Loucy (cell line): Measurements from ENCODE around the gene ACTRT3.

ENCODE experiments used
- H2AFZ ChIP-seq: fragments of 200-600 bp; sonication (generic); 2 replicates; pipeline ENCODE4 v1.6.0; 2016; ENCODE audit warnings: antibody characterized with exemption, mild to moderate bottlenecking, low read length, moderate library complexity
- H3F3A ChIP-seq: fragments of 200-600 bp; 2 replicates; pipeline ENCODE4 v1.6.0; 2016; ENCODE audit warnings: antibody characterized with exemption, low read depth, mild to moderate bottlenecking
- H3K27me3 ChIP-seq: fragments of 200-600 bp; sonication (generic); 2 replicates; pipeline ENCODE4 v1.6.1; 2014; ENCODE audit warnings: low read length, mild to moderate bottlenecking; ENCODE audit not compliant: insufficient read depth, poor library complexity, severe bottlenecking
- H3K36me3 ChIP-seq: fragments of 200-600 bp; sonication (generic); 2 replicates; pipeline ENCODE4 v1.6.1; 2016; ENCODE audit warnings: low read length; ENCODE audit not compliant: insufficient read depth
- H3K4me1 ChIP-seq: fragments of 200-600 bp; sonication (generic); 2 replicates; pipeline ENCODE4 v1.5.1; 2014; ENCODE audit warnings: low read length, mild to moderate bottlenecking; ENCODE audit not compliant: insufficient read depth, poor library complexity, severe bottlenecking
- H3K4me2 ChIP-seq: fragments of 200-600 bp; sonication (generic); 2 replicates; pipeline ENCODE4 v1.6.0; 2014; ENCODE audit warnings: antibody characterized with exemption, low read length, low read depth, mild to moderate bottlenecking; ENCODE audit not compliant: poor library complexity, severe bottlenecking
- H3K4me3 ChIP-seq: fragments of 200-600 bp; sonication (generic); 2 replicates; pipeline ENCODE4 v1.5.1; 2014; ENCODE audit warnings: low read length, mild to moderate bottlenecking, mixed read lengths; ENCODE audit not compliant: poor library complexity, severe bottlenecking
- H3K79me2 ChIP-seq: fragments of 200-600 bp; sonication (generic); 2 replicates; pipeline ENCODE4 v1.6.1; 2014; ENCODE audit warnings: low read length; ENCODE audit not compliant: insufficient read depth
- H3K9ac ChIP-seq: fragments of 200-600 bp; sonication (generic); 2 replicates; pipeline ENCODE4 v1.6.0; 2014; ENCODE audit warnings: mild to moderate bottlenecking, low read depth, low read length, moderate library complexity; ENCODE audit not compliant: poor library complexity, severe bottlenecking
- H3K9me2 ChIP-seq: fragments of 200-600 bp; sonication (generic); replicated peaks from 2 replicates; pipeline ENCODE4 v1.6.1; 2016; ENCODE audit warnings: low read depth, low read length, mixed read lengths
- H3K9me3 ChIP-seq: fragments of 200-600 bp; sonication (generic); 2 replicates; pipeline ENCODE4 v1.6.1; 2014; ENCODE audit warnings: mild to moderate bottlenecking, antibody characterized with exemption, low read length, low read depth; ENCODE audit not compliant: insufficient read depth
- H4K20me1 ChIP-seq: fragments of 200-600 bp; sonication (generic); 2 replicates; pipeline ENCODE4 v1.6.0; 2014; ENCODE audit warnings: antibody characterized with exemption, low read length, mild to moderate bottlenecking; ENCODE audit not compliant: insufficient read depth, poor library complexity, severe bottlenecking
- EZH2phosphoT487 ChIP-seq: fragments of 200-600 bp; IDR thresholded peaks from 2 replicates; pipeline ENCODE4 v1.6.1; 2018; ENCODE audit warnings: antibody characterized with exemption, mild to moderate bottlenecking, moderate library complexity, borderline replicate concordance
- TF ChIP-seq, protein P1 (sequence below): fragments of 200-600 bp; sonication (generic); conservative IDR thresholded peaks from 2 replicates; pipeline ENCODE4 v1.5.1; 2014; ENCODE audit warnings: mild to moderate bottlenecking, antibody characterized with exemption, low read length

Gene ACTRT3

DNA sequence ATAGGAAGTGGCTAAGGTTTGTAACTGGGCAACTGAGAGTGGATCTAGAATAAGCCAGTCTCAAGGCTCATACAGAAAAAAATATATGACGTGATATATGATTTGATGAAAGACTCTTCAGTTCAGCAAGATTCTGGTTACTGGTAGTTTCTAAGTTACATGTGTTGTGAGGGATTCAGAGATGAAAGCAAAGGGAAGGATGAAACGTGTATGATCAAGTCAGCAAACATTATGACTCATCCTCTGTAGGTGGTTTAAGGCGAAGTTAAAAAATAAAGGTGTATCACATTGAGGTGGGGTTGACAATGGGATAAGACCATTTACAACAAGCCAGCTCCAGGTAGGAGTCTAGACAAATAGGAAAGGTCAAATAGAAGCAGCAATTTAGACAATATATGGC is 20.7 kb downstream of the ACTRT3 start:
- Histone ChIP-seq H3K27me3 (no peaks in the 10 kb centered on the region), H3K4me2 (no peak overlapping the region), H3K36me3 (no peaks in the 10 kb centered on the region), H2AFZ (no peak overlapping the region), H4K20me1 (no peaks in the 10 kb centered on the region), H3K4me1 (peaks cover 6% of the 10 kb centered on the region), H3K9me2 (no peaks in the 10 kb centered on the region), H3K9me3 (no peaks in the 10 kb centered on the region), H3K79me2 (no peaks in the 10 kb centered on the region), H3K9ac (no peak overlapping the region), H3F3A (no peaks in the 10 kb centered on the region), H3K4me3 (no peak overlapping the region)
- TF ChIP-seq EZH2phosphoT487 = no peak
- TF ChIP-seq, protein P1, sequence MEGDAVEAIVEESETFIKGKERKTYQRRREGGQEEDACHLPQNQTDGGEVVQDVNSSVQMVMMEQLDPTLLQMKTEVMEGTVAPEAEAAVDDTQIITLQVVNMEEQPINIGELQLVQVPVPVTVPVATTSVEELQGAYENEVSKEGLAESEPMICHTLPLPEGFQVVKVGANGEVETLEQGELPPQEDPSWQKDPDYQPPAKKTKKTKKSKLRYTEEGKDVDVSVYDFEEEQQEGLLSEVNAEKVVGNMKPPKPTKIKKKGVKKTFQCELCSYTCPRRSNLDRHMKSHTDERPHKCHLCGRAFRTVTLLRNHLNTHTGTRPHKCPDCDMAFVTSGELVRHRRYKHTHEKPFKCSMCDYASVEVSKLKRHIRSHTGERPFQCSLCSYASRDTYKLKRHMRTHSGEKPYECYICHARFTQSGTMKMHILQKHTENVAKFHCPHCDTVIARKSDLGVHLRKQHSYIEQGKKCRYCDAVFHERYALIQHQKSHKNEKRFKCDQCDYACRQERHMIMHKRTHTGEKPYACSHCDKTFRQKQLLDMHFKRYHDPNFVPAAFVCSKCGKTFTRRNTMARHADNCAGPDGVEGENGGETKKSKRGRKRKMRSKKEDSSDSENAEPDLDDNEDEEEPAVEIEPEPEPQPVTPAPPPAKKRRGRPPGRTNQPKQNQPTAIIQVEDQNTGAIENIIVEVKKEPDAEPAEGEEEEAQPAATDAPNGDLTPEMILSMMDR = no peak

DNA sequence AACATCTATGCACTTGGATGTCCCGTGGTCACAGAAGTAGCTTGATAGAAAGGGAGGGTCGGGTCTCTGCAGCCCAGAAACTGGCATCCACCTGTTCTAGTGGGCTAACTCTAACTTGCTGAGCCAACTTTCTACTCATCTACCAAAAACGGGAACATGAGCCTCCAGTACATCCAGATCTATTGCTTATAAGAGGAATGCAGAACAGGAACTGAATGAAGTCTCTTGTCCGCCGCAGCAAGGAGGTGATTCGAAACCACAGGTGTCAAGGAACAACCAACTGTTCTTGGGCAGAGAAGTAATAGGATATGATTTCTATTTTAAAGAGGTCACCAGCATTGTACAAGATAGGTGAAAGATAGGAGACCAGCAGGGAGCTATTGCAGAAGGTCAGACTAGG is 22.4 kb downstream of the ACTRT3 start:
- Histone ChIP-seq H3K4me1 (peaks cover 6% of the 10 kb centered on the region), H3K36me3 (no peaks in the 10 kb centered on the region), H3K79me2 (no peaks in the 10 kb centered on the region), H3K27me3 (no peaks in the 10 kb centered on the region), H3K9me3 (no peaks in the 10 kb centered on the region), H3K4me2 (no peak overlapping the region), H3K9me2 (no peaks in the 10 kb centered on the region), H3F3A (no peaks in the 10 kb centered on the region), H4K20me1 (no peaks in the 10 kb centered on the region), H2AFZ (no peak overlapping the region), H3K9ac (no peak overlapping the region), H3K4me3 (no peak overlapping the region)
- TF ChIP-seq, protein P1 = no peak
- no peak for TF ChIP-seq EZH2phosphoT487

DNA sequence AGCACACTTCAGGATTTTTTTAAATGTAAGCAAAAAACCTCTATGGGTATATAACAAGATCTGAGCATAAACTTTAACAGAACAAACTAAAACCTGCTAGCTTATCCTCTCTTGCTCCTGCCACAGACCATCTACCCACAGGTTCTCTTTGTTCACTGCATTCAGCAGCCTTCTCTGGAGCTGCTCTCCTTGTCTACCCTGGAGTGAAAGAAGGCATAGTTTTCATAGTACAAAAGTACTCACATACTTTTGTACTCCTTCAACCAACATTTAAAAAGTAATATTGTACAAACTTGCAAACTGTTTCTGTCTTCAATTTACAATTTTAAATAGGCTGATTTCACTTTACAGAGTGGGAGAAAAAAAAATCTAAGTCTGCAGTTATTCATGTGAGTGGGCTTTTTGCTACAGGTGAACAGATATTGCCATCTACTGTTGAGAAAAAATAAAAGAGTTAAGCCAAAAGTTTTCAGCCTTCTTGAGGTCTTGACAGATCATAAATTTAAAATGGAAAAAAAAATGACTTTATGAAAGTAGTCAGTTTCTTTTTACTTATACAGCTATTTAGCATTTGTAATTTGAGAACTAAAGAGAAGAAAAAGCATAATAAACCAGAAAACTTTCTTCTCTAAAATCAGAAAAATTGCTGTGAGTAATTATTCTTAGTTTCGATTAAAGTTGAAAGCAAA is 24.9 kb downstream of the ACTRT3 start:
- Histone ChIP-seq H3K27me3 (no peaks in the 10 kb centered on the region), H3K79me2 (no peaks in the 10 kb centered on the region), H3K9me3 (no peaks in the 10 kb centered on the region), H3K4me3 (no peak overlapping the region), H3K4me2 (peak overlapping the region; percentile 18), H2AFZ (0 out of 2 replicates have a peak overlapping the region, but pooled peaks have one; percentile 9), H3F3A (no peaks in the 10 kb centered on the region), H3K4me1 (peaks cover 6% of the 10 kb centered on the region), H3K36me3 (no peaks in the 10 kb centered on the region), H3K9me2 (no peaks in the 10 kb centered on the region), H3K9ac (no peak overlapping the region), H4K20me1 (no peaks in the 10 kb centered on the region)
- no peak for TF ChIP-seq EZH2phosphoT487
- TF ChIP-seq, protein P1 = peak; percentile 92
